ENCODE data around the gene RANBP3.

DNA sequence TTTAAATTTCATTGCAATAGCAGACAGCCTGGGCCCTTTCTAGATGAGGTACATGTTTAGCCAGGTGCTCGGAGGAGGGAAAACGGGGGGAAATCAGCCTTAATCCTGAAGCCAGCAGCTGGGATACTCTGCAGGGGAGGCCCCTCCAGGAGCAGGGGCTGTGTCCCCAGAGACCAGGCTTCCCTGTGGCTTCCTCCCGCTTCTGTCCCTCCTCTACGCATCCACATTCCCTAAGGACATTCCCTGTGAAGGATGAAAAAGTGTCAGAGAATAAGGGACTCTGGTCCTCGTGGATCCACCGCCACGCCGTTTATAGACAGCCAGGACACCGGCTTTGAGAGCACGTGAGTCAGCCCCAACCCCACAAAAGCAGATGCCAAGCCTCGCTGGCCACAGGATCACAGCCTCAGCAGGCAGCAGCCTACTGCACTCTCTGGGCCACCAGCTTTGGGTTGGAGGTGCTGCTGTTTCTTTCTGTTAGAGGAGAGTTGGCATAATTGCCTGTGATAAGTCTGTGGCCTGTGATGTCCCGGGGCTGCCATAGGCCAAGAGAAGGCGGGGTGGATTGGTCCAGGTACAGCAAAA, 36.7 kb upstream of the RANBP3 start:
- TF ChIP-seq, protein P1, sequence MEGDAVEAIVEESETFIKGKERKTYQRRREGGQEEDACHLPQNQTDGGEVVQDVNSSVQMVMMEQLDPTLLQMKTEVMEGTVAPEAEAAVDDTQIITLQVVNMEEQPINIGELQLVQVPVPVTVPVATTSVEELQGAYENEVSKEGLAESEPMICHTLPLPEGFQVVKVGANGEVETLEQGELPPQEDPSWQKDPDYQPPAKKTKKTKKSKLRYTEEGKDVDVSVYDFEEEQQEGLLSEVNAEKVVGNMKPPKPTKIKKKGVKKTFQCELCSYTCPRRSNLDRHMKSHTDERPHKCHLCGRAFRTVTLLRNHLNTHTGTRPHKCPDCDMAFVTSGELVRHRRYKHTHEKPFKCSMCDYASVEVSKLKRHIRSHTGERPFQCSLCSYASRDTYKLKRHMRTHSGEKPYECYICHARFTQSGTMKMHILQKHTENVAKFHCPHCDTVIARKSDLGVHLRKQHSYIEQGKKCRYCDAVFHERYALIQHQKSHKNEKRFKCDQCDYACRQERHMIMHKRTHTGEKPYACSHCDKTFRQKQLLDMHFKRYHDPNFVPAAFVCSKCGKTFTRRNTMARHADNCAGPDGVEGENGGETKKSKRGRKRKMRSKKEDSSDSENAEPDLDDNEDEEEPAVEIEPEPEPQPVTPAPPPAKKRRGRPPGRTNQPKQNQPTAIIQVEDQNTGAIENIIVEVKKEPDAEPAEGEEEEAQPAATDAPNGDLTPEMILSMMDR (conservative IDR thresholded peaks at IDR 0.05; ENCODE audit: low read length) = no peak
- no peak for TF ChIP-seq EZH2phosphoT487 (IDR thresholded peaks at IDR 0.05; ENCODE audit: borderline replicate concordance, low read depth, low read length)
